Activated gamma-delta T cell treated with Interleukin-2 at 50 U/mL for 16 hours (primary cell): Measurements from ENCODE around the gene GALNT4.

Experiments used
- DNase-seq: peaks from one replicate; pipeline ENCODE4 v3.0.0-alpha.2; 2020

Gene GALNT4

DNA sequence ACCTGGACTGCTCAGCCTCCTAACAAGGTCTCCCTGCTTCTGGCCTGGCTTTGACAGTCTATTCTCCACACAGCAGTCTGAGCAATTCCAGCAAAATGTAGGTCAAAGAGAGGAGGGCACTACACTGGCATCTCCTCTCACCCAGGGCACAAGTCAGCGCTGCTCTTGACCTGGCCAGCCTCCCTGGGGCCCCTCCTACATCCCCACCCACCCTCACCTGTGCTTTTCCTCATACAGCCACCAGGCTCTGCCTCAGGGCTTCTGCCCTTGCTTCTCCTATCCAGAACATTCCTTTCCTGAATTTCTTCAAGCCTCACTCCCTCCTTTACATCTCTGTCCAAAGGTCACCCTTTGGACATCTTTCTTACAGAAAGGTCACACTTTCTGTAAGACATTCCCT is 33.7 kb downstream of the GALNT4 start:
- DNase-seq = no peak

DNA sequence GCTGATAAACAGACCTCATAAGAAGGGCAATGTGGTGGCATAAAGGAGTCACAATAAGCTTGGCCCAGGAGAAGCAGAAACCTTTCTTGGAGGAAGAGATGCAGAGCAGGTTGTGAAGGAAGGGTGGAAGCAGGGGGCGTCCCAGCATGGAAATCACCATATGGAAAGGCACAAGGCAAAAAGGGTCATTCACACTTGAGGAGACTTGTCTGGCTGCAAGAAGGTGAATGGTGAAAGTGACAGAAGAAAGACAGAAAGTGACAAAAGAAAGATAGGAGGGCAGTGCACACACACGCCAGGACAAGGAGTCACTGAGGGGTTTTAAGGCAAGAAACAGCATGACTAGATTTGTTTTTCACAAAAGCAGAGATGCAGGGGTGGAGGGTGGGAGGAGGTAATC is 38.3 kb downstream of the GALNT4 start:
- DNase-seq = no peak

DNA sequence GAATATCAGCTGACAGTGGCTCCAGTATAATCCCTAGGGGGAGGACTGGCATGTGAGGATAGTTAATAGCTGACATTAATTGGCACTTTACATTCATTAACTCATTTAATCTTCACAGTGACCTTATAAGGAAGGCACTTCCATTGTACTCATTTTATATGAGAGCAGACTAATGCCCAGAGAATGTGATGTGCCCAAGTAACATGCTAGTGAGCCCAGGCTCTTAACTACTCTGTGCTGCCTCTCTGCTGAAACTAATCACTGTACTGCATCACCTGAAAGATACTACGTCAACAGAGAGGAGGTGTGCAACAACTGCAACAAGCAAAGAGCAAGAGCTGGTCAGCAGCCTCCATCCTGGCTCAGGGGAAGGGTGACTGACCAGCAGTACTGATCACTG is 40.1 kb downstream of the GALNT4 start:
- DNase-seq = no peak

DNA sequence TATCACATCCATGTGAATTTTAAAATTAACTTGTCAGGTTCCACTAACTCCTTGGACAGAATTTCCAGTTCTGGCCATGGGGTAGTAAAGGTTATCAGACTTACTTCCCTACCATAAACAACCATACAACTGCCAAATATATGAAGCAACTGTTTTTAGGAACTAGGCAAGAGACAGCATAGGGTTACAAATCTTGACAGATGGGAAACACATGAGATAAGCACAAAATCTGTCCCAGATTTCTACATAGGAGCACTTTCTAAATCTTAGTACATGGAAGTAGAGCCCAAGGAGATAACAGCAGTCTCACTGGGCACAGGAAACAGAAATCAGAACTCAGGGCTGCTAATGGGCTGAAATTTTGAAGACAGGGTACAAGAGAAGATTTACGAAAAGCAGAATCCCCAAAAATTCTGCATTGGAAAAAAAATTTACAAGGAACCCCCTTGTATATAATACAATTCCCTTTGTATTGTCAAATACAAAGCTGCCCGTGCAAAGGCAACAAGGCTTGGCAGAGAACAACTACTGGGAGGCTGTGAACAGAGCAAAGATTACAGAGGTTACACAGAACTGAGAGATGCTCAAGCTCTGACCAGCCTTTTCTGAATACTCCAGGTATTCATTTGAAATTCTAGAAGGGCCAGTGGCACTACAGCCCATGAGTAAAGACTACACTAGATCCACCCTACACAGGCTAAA is 43.2 kb downstream of the GALNT4 start:
- DNase-seq = no peak

DNA sequence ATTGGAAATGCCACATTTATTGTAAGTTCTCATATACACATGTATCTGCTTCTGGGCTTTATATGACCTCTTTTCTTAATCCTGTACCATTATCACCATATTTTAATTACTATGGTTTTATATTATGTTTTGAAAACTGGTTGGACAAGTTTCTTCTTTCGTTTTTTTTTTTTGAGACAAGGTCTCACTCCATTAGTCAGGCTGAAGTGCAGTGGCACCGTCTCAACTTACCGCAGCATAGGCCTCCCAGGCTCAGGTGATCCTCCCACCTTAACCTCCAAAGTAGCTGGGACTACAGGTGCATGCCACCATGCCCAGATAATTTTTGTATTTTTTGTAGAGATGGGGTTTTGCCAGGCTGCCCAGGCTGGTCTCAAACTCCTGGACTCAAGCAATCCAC is 44.6 kb downstream of the GALNT4 start:
- no peak for DNase-seq

DNA sequence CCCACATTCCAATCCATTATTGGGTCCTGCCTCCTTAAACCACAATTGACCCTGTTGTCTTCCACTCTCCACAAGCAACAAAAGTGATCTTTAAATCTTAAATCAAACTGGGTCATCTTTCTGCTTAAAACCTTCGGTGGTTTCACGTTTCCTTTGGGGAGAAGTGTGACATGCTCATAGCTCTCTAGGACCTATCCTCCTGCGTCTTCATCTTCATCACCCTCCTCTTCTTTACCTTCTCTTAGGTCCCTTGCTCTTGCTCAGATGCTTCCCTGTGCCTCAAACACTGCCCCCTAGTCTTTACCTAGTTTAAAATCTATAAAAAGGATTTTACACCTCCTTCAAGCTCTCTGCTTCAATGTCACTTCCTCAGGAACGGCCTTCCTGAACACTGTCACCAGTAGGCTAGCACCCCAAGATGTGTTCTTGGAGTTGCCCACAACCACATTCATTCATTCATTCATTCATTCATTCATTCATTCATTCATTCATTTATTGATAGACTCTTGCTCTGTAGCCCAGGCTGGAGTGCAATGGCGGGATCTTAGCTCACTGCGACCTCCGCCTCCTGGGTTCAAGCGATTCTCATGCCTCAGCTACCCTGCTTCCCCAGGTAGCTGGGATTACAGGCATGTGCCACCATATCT is 46.8 kb downstream of the GALNT4 start:
- DNase-seq = no peak

DNA sequence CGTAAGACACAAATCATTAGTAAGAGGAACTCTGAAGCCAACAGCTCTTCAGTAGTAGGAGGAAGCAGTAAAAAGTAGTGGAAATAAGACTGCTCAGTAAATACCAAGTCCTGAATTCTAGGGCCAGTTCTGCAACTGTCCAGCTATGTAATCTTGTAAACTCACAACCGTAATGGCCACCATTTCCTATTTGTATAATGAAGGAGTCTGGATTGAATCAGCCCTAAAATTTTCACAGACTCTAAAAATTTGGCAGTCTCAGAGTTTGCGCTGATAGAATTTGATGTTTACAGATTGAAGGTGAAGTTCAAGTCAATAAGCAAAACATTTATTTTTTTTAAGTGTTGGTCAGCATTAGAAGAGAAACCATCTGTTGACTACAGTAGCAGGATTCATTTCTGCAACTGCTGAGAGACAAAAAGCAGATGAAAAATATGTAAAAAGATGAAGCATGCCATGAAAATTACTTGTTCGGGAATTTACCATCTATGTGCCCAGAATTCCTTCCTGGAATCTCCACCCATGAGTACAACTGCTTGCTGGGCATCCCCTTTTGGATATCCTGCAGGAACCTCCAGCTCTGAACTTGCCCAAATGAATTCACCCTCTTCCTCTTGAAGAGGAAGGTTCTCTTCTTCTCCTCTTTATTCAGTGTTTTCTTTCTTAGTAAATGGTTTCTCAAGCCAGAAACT is 47.5 kb downstream of the GALNT4 start:
- DNase-seq = no peak

DNA sequence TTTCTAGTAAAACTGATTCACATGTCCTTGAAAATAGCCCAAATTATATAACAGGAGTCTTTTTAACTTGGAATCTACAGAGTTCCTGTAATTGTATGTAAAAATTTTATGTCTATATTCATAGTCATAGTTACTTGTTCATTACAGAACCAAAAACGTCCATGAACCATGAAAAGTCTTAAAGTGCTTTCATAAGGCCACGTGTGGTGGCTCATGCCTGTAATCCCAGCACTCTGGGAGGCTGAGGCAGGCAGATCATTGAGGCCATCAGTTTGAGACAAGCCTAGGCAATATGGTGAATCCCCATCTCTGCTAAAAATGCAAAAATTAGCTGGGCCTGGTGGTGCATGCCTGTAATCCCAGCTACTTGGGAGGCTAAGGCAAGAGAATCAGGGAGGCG is 48.4 kb downstream of the GALNT4 start:
- no peak for DNase-seq

DNA sequence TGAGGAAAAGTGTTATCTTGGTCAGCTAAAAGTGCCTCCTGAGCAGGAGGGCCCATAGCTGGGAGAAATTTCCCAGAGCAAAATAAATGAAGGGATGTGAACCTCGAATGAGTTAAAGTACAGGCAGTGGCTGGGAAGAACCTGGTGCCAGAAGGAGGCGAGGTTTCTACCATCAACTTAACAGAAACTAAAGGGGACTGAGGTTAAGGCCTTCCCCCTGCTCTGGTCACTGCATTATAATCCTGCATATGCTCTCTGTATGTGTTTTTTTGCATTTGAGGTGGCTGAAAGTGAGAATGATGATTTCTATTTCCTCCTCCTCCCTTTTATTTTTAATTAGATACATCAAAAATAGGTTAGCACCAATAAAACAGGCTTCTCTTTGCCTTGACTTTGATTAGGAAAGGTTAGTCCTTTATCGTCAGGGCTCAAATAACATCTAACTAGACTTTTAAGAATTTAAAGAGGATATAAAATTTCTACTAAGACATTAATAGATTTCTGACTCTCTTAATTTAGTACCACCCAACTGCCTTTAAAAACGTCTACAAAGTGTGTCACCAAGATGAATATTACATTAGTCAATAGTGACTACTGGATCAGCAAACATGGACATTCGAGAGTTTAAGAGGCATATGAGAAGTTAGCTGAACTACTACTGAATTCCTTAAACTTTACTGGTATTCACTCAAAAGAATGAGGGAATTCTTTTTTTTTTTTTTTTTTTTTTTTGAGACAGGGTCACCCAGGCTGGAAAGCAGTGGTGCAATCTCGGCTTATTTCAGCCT is 49.2 kb downstream of the GALNT4 start:
- no peak for DNase-seq

DNA sequence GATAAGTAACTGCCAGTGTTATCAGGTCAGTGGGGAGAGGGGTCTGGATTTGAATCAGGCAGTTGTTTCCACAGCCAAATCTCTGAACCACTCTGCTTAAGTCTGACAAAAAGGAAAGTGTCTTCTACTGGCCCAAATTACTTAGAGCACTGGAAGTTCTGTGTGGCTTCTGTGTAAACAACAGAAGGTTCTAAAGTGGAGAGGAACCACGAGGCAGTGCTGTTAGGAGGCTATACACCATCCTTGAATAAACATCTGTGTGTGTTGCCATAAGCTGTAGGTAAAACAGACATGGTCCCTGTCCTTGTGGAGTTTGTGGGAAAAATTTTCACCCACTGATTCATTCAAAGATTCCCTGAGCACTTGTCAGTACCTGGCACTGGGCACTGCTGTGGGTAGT is 50.0 kb downstream of the GALNT4 start:
- DNase-seq = no peak
